HG02571 (cell line): ENCODE measurements around the gene SOST.

Experiments used
- ATAC-seq: cut with Tn5 transposase; IDR thresholded peaks from one replicate; pipeline ENCODE4 v1.9.1; 2021; ENCODE audit warnings: mild to moderate bottlenecking, moderate library complexity; ENCODE audit not compliant: unreplicated experiment

SOST gene

DNA sequence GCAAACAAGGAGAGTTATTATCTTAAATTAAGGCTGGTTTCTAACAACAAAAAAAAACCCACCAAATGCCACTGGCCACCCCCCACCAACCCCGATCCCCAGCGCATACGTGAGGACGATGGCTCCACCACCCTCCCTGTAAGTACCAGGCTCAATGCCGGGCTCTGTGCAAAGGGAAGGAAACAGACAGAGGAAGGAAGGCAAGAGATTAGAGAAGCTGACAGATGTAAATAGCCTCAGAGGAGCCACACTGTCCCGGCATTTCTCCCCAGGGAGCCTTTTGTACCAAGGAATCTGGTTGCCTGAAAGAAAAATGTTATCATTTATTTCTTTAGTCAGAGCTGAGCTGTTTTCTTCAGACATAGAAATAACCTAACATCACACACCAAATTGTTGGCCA lies 13.1 kb downstream of the SOST start:
- ATAC-seq: no peak

DNA sequence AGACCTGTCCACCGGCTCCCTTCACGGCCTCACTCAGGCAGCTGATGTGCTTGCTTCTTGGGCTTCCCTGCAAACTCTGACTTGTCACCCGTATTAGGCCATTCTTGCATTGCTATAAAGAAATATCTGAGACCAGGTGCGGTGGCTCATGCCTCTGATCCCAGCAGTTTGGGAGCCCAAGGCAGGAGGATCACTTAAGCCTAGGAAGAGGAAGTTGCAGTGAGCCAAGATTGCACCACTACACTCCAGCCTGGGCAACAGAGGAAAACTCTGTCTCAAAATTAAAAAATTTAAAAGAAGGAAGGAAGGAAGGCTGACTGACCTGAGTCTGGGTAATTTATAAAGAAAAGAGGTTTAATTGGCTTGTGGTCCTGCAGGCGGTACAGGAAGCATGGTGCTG lies 17.0 kb downstream of the SOST start:
- ATAC-seq: no peak

DNA sequence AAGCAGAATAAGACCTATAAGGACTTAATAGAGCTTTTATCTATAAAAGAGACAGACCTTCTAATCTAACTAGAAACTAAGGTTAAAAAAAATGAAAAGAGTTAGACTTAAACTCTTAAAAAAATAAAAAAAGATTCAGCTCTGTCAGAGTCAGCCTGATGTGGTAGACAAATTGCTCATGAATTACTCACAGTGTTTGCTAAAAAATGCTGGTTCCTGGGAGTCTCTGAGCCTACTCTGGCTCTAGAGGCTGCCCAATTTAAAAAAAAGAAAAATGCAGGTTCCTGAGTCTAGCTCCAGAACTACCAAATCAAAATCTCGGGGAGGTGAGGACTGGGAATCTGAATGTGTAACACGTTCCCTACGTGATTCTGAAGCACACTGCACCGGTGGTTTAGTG lies 18.1 kb downstream of the SOST start:
- no peak for ATAC-seq

GRCh38 chr17:43737722-43738121 lies 20.9 kb downstream of the SOST start:
- no peak for ATAC-seq

DNA sequence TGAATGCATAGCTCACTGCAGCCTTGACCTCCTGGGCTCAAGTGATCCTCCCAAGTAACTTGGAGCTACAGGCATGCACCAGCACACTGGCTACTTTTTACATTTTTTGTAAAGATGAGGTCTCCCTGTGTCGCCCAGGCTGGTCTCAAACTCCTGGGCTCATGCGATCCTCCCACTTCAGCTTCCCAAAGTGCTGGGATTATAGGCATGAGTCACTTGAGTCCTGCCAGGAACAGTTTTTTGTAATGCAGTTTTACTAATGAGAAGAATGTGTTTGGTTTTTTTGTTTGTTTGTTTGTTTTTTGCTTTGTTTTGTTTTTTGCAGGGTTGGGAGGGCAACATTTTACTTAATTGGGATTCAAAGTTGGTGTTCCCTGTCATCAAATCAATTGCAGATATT lies 22.2 kb downstream of the SOST start:
- no peak for ATAC-seq

- ATAC-seq: no peak
These were observed 24.2 kb downstream of the SOST start for GRCh38 chr17:43734376-43734775.

DNA sequence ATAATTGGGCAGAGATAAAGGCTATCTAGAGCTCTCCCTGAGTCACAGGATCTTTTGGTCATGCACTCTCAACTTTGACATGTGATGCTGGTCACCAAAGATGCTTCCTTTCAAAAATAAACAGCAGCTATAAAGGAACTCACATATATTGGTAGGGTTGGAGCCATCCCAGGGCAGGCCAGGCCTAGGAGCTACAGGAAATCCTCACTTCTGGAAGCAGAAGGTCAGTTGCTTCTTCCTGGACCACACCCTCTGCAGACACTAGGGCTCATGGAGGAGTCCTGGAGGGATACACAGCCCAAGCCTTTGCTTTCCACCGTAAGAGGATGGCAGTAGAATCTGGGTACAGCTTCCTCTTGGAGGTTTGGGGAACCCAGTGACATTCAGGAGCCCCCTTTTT lies 24.6 kb downstream of the SOST start:
- no peak for ATAC-seq

- ATAC-seq: no peak
These were observed 25.6 kb downstream of the SOST start for GRCh38 chr17:43732958-43733357.

GRCh38 chr17:43728081-43728480 lies 30.5 kb downstream of the SOST start:
- no peak for ATAC-seq

GRCh38 chr17:43723697-43724359 lies 34.8 kb downstream of the SOST start:
- no peak for ATAC-seq

DNA sequence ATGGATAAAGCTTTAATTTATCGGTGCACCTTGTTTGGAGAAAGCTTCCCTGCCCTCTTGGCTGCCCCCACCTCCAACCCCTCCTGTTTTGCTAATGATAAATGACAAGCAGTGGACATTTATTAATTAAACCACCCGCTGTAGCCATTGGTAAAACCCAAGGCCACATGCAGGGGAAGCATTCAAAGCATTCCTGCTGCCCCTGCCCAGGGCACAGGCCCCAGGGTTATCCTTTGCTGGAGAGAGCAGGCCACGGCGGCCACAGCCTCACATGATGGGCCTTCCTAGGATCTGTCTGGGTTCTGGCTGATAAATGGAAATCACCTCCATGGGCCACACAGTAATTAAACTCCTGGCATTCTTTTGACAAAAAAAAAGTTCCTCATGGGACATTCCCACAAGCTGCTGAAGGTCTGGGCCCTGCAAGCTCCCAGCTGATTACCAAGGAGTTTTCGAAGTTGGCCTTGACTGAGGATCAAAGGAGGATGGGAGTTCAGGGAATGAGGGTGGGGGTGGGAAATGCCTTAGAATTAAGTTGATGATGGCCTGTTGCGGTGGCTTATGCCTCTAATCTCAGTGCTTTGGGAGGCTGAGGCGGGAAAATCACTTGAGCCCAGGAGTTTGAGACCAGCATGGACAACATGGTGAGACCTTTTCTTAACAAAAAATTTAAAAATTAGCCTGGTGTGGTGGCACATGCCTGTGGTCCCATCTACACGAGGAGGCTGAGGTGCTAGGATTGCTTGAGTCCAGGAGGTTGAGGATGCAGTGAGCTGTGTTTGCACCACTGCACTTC lies 35.5 kb downstream of the SOST start:
- ATAC-seq: no peak

DNA sequence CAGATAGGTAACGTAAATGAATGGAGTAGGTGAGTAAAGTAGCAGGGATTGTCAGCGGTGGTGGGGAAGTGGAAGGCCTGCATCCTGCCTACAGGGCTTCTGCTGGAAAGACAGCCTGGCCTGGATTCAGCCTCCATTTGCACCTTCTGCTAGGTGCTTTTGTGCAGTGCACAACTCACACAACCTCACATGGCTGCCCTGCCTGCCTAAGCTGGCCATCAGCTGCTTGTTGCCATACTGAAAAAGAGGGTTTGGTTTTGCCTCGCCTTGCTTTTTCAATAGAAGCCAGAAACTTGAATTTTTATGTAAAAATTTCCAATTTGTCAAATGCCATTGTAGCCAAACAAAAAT lies 36.3 kb downstream of the SOST start:
- ATAC-seq: no peak

DNA sequence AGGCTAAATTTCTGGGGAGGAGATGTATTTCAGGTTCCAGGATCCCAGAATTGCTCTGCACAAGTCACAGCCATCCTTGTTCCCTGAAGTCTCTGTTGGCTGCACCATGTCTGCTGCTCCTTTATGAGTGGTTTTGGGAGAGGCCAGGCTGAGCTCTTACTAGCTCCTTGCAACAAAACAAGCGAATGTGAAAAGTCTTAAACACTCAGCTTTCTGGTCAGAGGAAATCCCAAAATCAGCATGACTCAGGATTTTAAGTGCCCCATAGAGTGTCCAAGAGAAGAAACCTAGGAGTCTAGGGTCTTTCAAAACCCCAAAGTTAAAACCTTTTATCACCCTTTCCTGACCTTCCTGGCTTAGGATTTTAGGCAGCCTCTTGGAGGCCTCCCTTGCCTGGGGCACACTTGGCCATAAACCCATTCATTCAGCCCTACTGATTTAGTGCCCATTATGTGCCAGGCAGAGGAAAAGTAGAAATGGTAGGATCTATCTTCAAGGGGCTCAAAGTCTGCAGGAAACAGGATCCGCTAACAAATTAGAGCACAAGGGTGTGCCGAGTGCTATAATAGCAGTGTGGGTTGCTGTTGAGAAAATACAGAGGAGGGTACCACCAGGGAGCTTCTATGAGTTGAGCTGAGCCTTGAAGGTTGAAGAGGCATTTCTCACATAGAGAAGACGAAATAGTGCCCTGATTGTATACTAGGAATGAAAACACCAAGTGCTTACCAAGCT lies 36.9 kb downstream of the SOST start:
- ATAC-seq: no peak

DNA sequence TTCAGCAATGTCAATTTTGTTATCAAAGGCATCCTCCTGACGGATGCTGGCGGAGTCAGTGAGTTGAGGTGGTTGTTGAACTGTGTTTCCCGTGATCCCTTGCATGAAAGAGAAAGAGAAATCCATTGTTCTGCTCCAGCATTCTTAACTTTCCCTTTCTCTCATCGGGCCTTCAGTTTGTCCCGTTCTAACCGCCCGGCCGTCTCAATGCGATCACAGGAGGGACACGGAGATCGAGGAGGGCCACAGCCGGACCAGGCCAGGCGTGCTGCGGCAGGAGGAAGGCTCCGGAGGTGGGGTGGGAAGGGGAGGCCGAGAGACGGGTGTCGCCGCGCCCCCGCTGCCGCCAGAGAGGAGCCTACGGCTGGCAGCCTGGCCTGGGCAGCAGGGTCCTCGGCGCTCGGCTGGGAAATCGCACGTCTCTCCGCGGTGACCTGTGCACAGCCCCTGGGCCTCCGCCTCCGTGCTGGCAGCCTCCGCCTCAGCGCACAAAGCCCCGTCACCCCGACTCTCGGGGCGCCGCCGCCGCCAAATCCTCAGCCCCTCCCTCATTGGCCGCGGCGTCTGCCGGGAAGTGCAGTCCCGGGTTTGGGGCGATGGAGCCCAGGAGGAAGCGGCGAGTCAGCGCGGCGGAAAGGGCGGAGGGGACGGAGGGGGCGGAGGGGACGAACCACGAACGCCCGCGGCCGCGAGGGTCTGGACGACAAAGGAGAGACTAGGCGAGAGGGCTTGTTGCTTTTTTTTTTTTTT lies 38.1 kb downstream of the SOST start:
- no peak for ATAC-seq

DNA sequence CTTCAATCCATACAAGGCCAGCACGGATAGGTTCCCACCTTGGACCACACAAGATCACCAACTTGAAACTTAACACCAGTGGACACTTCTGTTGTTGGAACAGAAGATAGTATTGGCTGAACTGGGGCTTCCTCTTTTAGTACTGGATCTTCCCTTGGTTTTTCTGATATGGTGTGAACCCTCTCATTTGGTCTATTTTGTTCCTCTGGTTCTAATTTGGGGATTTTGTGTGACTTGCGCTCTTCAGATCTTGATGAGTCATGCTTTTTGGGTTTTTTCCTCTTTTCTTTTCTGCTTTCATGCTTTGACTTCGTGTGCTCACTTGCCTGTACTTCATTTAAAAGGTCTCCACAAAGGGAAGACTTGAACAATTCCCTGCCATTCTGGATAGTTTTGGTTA lies 39.0 kb downstream of the SOST start:
- no peak for ATAC-seq

GRCh38 chr17:43718544-43718943 lies 40.0 kb downstream of the SOST start:
- no peak for ATAC-seq

GRCh38 chr17:43717913-43718312 lies 40.7 kb downstream of the SOST start:
- no peak for ATAC-seq

GRCh38 chr17:43714465-43715149 lies 44.0 kb downstream of the SOST start:
- ATAC-seq: no peak

DNA sequence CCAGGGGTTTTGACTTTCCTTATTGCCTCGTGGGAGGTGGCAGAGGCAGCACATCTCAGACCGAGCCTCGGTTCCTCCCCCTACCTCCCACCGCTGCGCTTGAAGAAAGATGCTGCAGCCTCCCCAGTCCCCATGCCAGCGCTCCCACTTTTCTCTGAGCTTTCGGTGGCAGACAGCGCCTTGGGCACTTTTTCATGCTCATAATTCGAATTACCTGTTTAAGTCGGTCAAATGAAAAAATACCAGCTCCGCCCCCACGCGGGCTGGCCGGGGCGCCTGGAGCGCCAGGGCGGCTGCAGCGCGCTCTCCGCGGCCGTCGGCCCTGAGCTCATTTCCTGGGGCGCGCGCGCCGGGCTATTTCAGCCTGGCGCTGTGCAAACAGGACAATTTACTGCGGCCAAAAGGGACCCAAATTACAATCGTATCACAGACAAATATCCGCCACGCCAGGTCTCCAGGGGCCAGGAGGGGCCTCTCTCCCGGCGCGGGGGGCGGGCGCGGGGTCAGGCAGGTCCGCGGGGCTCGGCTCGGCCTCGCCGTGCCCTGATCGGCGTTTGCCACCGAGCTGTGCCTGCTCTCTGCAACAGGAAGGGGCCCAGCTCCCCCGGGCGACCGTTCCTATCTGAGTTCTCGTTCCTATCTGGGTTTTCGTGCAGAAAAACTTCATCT lies 45.0 kb downstream of the SOST start:
- ATAC-seq: no peak

GRCh38 chr17:43712397-43712796 lies 46.2 kb downstream of the SOST start:
- no peak for ATAC-seq
